ENCODE results near the gene TGOLN2. TPM values are rescaled to one million over a fixed set of nuclear protein-coding genes. Genes with fewer than 3 reads are reported as not detected.

TGOLN2 gene
- total RNA-seq, 1 donor, result 129 TPM

DNA sequence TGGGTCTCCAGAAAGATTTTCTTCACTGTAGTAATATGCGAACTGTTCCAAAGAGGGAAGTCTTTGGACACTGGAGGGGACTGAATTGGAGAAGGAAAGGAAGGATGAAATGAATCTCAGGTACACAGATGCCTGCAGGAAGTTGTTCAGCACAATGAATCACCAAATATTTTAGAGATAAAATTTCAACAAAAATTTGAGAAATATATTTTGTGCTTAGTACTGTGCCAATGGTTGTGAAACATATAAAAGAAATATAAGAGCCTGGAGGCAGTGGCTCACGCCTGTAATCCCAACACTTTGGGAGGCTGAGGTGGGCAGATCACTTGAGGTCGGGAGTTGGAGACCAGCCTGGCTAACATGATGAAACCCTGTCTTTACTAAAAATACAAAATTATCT lies 29.9 kb upstream of the TGOLN2 start:
- no peak for DNase-seq (ENCODE audit: insufficient read length, low spot score, missing footprints)
- TF ChIP-seq, protein P1, sequence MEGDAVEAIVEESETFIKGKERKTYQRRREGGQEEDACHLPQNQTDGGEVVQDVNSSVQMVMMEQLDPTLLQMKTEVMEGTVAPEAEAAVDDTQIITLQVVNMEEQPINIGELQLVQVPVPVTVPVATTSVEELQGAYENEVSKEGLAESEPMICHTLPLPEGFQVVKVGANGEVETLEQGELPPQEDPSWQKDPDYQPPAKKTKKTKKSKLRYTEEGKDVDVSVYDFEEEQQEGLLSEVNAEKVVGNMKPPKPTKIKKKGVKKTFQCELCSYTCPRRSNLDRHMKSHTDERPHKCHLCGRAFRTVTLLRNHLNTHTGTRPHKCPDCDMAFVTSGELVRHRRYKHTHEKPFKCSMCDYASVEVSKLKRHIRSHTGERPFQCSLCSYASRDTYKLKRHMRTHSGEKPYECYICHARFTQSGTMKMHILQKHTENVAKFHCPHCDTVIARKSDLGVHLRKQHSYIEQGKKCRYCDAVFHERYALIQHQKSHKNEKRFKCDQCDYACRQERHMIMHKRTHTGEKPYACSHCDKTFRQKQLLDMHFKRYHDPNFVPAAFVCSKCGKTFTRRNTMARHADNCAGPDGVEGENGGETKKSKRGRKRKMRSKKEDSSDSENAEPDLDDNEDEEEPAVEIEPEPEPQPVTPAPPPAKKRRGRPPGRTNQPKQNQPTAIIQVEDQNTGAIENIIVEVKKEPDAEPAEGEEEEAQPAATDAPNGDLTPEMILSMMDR (IDR thresholded peaks at IDR 0.05; ENCODE audit: extremely low read depth, low read depth, low read length), result no peak
- no peaks in the 10 kb centered on the region for H3K27me3 ChIP-seq (ENCODE audit: insufficient read depth, low read length)
- peaks cover 2% of the 10 kb centered on the region for H4K20me1 ChIP-seq (ENCODE audit: insufficient read depth, low read length)
- no peak overlapping the region for H3K4me2 ChIP-seq (ENCODE audit: insufficient read depth, low read length)
- H2AFZ ChIP-seq (ENCODE audit: low read length), result no peak overlapping the region
- H3K9me3 ChIP-seq (ENCODE audit: low read depth, low read length), result no peaks in the 10 kb centered on the region
- peaks cover 13% of the 10 kb centered on the region for H3K4me1 ChIP-seq (ENCODE audit: insufficient read depth, low read length)
- peaks cover 49% of the 10 kb centered on the region for H3K79me2 ChIP-seq (ENCODE audit: insufficient read depth, low read length)
- no peak overlapping the region for H3K4me3 ChIP-seq (ENCODE audit: insufficient read depth, low read length)
- H3K27ac ChIP-seq (ENCODE audit: low read depth, low read length), result no peak overlapping the region
- peaks cover 44% of the 10 kb centered on the region for H3K36me3 ChIP-seq (ENCODE audit: insufficient read depth, low read length)

DNA sequence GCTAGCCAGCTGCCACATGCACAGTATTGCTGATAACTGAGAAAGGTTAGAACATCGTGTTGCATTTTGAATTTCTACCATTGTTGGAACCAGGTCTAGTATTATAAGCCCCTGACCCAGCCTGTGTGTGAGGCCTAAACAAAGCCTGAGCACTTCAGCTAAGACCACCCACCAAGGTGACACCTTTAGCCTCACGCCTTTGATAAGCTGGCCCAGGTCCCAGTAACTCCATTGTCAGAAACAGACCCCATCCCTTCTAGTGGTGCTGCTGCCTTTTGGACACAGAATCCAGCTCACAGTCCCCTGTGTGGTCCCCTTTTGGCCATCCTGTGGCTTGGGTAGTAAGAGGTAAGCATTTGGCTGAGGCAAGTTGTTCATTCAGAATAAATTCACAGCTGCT lies 28.4 kb upstream of the TGOLN2 start:
- H3K27ac ChIP-seq (ENCODE audit: low read depth, low read length), result no peak overlapping the region
- peaks cover 42% of the 10 kb centered on the region for H3K36me3 ChIP-seq (ENCODE audit: insufficient read depth, low read length)
- TF ChIP-seq, protein P1 (IDR thresholded peaks at IDR 0.05; ENCODE audit: extremely low read depth, low read depth, low read length), result no peak
- H3K4me3 ChIP-seq (ENCODE audit: insufficient read depth, low read length), result no peak overlapping the region
- H3K4me1 ChIP-seq (ENCODE audit: insufficient read depth, low read length), result peaks cover 13% of the 10 kb centered on the region
- DNase-seq (ENCODE audit: insufficient read length, low spot score, missing footprints), result no peak
- H4K20me1 ChIP-seq (ENCODE audit: insufficient read depth, low read length), result peaks cover 4% of the 10 kb centered on the region
- peaks cover 58% of the 10 kb centered on the region for H3K79me2 ChIP-seq (ENCODE audit: insufficient read depth, low read length)
- H3K9me3 ChIP-seq (ENCODE audit: low read depth, low read length), result no peaks in the 10 kb centered on the region
- no peak overlapping the region for H3K4me2 ChIP-seq (ENCODE audit: insufficient read depth, low read length)
- H2AFZ ChIP-seq (ENCODE audit: low read length), result no peak overlapping the region
- no peaks in the 10 kb centered on the region for H3K27me3 ChIP-seq (ENCODE audit: insufficient read depth, low read length)

DNA sequence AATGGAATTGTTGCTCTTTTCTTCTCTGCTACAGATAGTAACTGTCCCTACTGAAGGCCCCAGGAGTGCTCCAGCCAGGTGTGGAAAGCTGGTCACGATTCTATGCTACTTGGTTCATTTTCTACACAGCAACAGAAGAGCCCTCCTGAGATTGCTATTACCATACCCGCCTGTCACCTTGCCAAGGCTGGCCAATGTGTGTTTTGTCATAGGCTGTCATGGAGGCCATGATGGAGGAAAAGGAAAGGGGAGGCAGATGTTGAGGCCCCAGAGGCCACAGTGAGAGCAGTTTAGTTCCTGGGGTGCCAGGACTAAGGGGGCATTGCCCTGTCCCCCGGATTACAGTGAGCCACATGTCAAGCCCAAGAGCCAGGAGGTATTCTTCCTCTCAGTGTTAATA lies 27.7 kb upstream of the TGOLN2 start:
- Histone ChIP-seq H3K36me3 (ENCODE audit: insufficient read depth, low read length) (peaks cover 48% of the 10 kb centered on the region), H3K4me1 (ENCODE audit: insufficient read depth, low read length) (peaks cover 13% of the 10 kb centered on the region), H2AFZ (ENCODE audit: low read length) (peak overlapping the region; percentile 99), H3K9me3 (ENCODE audit: low read depth, low read length) (no peaks in the 10 kb centered on the region), H4K20me1 (ENCODE audit: insufficient read depth, low read length) (peaks cover 4% of the 10 kb centered on the region), H3K27me3 (ENCODE audit: insufficient read depth, low read length) (no peaks in the 10 kb centered on the region), H3K4me3 (ENCODE audit: insufficient read depth, low read length) (peak overlapping the region; percentile 94), H3K27ac (ENCODE audit: low read depth, low read length) (peak overlapping the region; percentile 92), H3K4me2 (ENCODE audit: insufficient read depth, low read length) (peak overlapping the region; percentile 96), H3K79me2 (ENCODE audit: insufficient read depth, low read length) (peaks cover 58% of the 10 kb centered on the region)
- TF ChIP-seq, protein P1 (IDR thresholded peaks at IDR 0.05; ENCODE audit: extremely low read depth, low read depth, low read length), result no peak
- DNase-seq (ENCODE audit: insufficient read length, low spot score, missing footprints), result no peak

DNA sequence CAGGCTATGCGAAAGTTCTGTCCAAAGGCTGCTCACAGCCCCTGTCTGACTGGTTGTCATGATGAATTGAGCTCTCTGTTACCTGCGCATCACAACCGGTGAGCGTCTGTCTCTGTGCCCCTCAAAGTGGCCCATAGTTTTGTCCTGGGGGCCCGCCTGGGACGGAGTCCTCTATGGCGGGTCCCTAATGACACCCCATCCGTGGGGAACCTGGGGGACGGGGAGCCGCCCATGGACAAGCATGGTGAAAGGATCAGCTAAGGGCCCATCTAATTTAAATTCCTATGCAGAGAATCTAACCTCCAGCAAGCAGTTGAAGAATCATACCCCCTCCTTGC lies 27.3 kb upstream of the TGOLN2 start:
- TF ChIP-seq, protein P1 (IDR thresholded peaks at IDR 0.05; ENCODE audit: extremely low read depth, low read depth, low read length), result no peak
- Histone ChIP-seq H3K79me2 (ENCODE audit: insufficient read depth, low read length) (peaks cover 58% of the 10 kb centered on the region), H3K4me1 (ENCODE audit: insufficient read depth, low read length) (peaks cover 13% of the 10 kb centered on the region), H3K4me2 (ENCODE audit: insufficient read depth, low read length) (peak overlapping the region; percentile 96), H2AFZ (ENCODE audit: low read length) (peak overlapping the region; percentile 99), H3K9me3 (ENCODE audit: low read depth, low read length) (no peaks in the 10 kb centered on the region), H3K4me3 (ENCODE audit: insufficient read depth, low read length) (peak overlapping the region; percentile 94), H4K20me1 (ENCODE audit: insufficient read depth, low read length) (peaks cover 4% of the 10 kb centered on the region), H3K36me3 (ENCODE audit: insufficient read depth, low read length) (peaks cover 49% of the 10 kb centered on the region), H3K27ac (ENCODE audit: low read depth, low read length) (peak overlapping the region; percentile 92), H3K27me3 (ENCODE audit: insufficient read depth, low read length) (no peaks in the 10 kb centered on the region)
- no peak for DNase-seq (ENCODE audit: insufficient read length, low spot score, missing footprints)

Data from osteoblast (primary cell).